ENCODE results near the gene ZNF181.
"Not testable (repeated sequence)": the region's sequence is repeated elsewhere in the genome, so short reads cannot be mapped to it uniquely, and the experiment has no call there.

Gene ZNF181

GRCh38 chr19:34733746-34734536 is at the start of gene ZNF181:
Gene ZNF181, plus strand, starts transcription at chr19:34734243. Its CDS starts 795 bp downstream, at chr19:34735038.
- DNase-seq: peak; percentile 51

- not testable (repeated sequence) for DNase-seq
Measured at GRCh38 chr19:34685266-34685665, 48.8 kb upstream of the ZNF181 start.

GRCh38 chr19:34686455-34686854 is 47.6 kb upstream of the ZNF181 start:
- DNase-seq: no peak

GRCh38 chr19:34687348-34687747 is 46.7 kb upstream of the ZNF181 start:
- no peak for DNase-seq

- DNase-seq: no peak
Measured at GRCh38 chr19:34688592-34688991, 45.5 kb upstream of the ZNF181 start.

GRCh38 chr19:34690372-34690771 is 43.7 kb upstream of the ZNF181 start:
- DNase-seq: no peak

GRCh38 chr19:34692549-34692948 is 41.5 kb upstream of the ZNF181 start:
- no peak for DNase-seq

GRCh38 chr19:34707661-34708060 is 26.4 kb upstream of the ZNF181 start:
- DNase-seq: no peak

- DNase-seq: no peak
Measured at GRCh38 chr19:34711890-34712289, 22.2 kb upstream of the ZNF181 start.

GRCh38 chr19:34712395-34713261 is 21.4 kb upstream of the ZNF181 start:
- DNase-seq: peak; percentile 49

- DNase-seq: no peak
Measured at GRCh38 chr19:34713262-34713637, 20.8 kb upstream of the ZNF181 start.

GRCh38 chr19:34715357-34715756 is 18.7 kb upstream of the ZNF181 start:
- DNase-seq: no peak

- DNase-seq: no peak
Measured at GRCh38 chr19:34722353-34722752, 11.7 kb upstream of the ZNF181 start.

GRCh38 chr19:34725400-34725799 is 8.6 kb upstream of the ZNF181 start:
- no peak for DNase-seq

GRCh38 chr19:34731019-34731829 is 2.8 kb upstream of the ZNF181 start:
- DNase-seq: no peak

GRCh38 chr19:34731964-34732363 is 2.1 kb upstream of the ZNF181 start:
- no peak for DNase-seq

- DNase-seq: no peak
Measured at GRCh38 chr19:34732612-34733211, 1.3 kb upstream of the ZNF181 start.

- no peak for DNase-seq
Measured at GRCh38 chr19:34733266-34733745, 737 bp upstream of the ZNF181 start.

- no peak for DNase-seq
Measured at GRCh38 chr19:34734537-34735103, 577 bp downstream of the ZNF181 start.

- no peak for DNase-seq
Measured at GRCh38 chr19:34744896-34745690, 11.1 kb downstream of the ZNF181 start.

- no peak for DNase-seq
Measured at GRCh38 chr19:34757441-34757840, 23.4 kb downstream of the ZNF181 start.
